ENCODE measurements around the gene C4orf46. TPM values are rescaled to one million over a fixed set of nuclear protein-coding genes. Genes with fewer than 3 reads are reported as not detected.
"Not testable (repeated sequence)": the region's sequence is repeated elsewhere in the genome, so short reads cannot be mapped to it uniquely, and the experiment has no call there.

C4orf46 gene
- total RNA-seq, 1 experiment from 2014 or later: 32.6 TPM

- Histone ChIP-seq H3K4me3 (no peak overlapping the region), H3K9me3 (replicated peaks) (no peaks in the 10 kb centered on the region), H3K4me1 (replicated peaks) (peaks cover 11% of the 10 kb centered on the region; the same call in 1 of the 2 replicates), H3K36me3 (peaks cover 28% of the 10 kb centered on the region), H3K27ac (no peak overlapping the region), H3K27me3 (replicated peaks) (no peaks in the 10 kb centered on the region)
- DNase-seq (ENCODE audit: low read depth in 1 of 2, low spot score in 2 of 2): no peak
These were observed 2.4 kb downstream of the C4orf46 start for GRCh38 chr4:158669310-158669709.

GRCh38 chr4:158667651-158668198 lies 4.0 kb downstream of the C4orf46 start:
- Histone ChIP-seq H3K36me3 (peaks cover 28% of the 10 kb centered on the region), H3K27me3 (replicated peaks) (no peaks in the 10 kb centered on the region), H3K4me3 (no peak overlapping the region), H3K4me1 (replicated peaks) (peaks cover 6% of the 10 kb centered on the region; the same call in 1 of the 2 replicates), H3K27ac (no peak overlapping the region), H3K9me3 (replicated peaks) (no peaks in the 10 kb centered on the region)
- peak in 1 of 2 experiments; percentile 5 for DNase-seq (ENCODE audit: low read depth in 1 of 2, low spot score in 2 of 2)

- DNase-seq (ENCODE audit: low read depth in 1 of 2, low spot score in 2 of 2): no peak
These were observed 4.8 kb downstream of the C4orf46 start for GRCh38 chr4:158666892-158667291.

GRCh38 chr4:158664806-158665205 lies 6.9 kb downstream of the C4orf46 start:
- H3K36me3 ChIP-seq: peaks cover 23% of the 10 kb centered on the region

More at GRCh38 chr4:158666892-158667291, 4.8 kb downstream of the C4orf46 start:
- Histone ChIP-seq H3K4me1 (replicated peaks) (peaks cover 6% of the 10 kb centered on the region; the same call in 1 of the 2 replicates), H3K4me3 (no peak overlapping the region), H3K36me3 (peaks cover 28% of the 10 kb centered on the region), H3K27me3 (replicated peaks) (no peaks in the 10 kb centered on the region), H3K27ac (no peak overlapping the region), H3K9me3 (replicated peaks) (no peaks in the 10 kb centered on the region)

GRCh38 chr4:158663707-158664625 lies 7.7 kb downstream of the C4orf46 start:
- H3K27me3 ChIP-seq (replicated peaks); H3K27ac ChIP-seq; H3K4me3 ChIP-seq; H3K9me3 ChIP-seq (replicated peaks); H3K4me1 ChIP-seq (replicated peaks); DNase-seq (ENCODE audit: low read depth in 1 of 2, low spot score in 2 of 2): not testable (repeated sequence)
- peaks cover 23% of the 10 kb centered on the region for H3K36me3 ChIP-seq

More at GRCh38 chr4:158664806-158665205, 6.9 kb downstream of the C4orf46 start:
- Histone ChIP-seq H3K9me3 (replicated peaks) (no peaks in the 10 kb centered on the region), H3K27me3 (replicated peaks) (no peaks in the 10 kb centered on the region), H3K4me3 (no peak overlapping the region), H3K27ac (no peak overlapping the region), H3K4me1 (replicated peaks) (no peaks in the 10 kb centered on the region)
- no peak for DNase-seq (ENCODE audit: low read depth in 1 of 2, low spot score in 2 of 2)

- not testable (repeated sequence) for H3K27me3 ChIP-seq (replicated peaks); H3K4me3 ChIP-seq; H3K9me3 ChIP-seq (replicated peaks); H3K4me1 ChIP-seq (replicated peaks); H3K27ac ChIP-seq; DNase-seq (ENCODE audit: low read depth in 1 of 2, low spot score in 2 of 2)
- peaks cover 19% of the 10 kb centered on the region for H3K36me3 ChIP-seq
These were observed 8.4 kb downstream of the C4orf46 start for GRCh38 chr4:158663255-158663654.

- no peak for DNase-seq (ENCODE audit: low read depth in 1 of 2, low spot score in 2 of 2)
- H3K4me3 ChIP-seq: no peak overlapping the region
- 0 out of 2 replicates have a peak, but pooled peaks cover 3% of the 10 kb centered on the region for H3K4me1 ChIP-seq (replicated peaks)
- no peak overlapping the region for H3K27ac ChIP-seq
- no peaks in the 10 kb centered on the region for H3K9me3 ChIP-seq (replicated peaks)
- H3K36me3 ChIP-seq: no peaks in the 10 kb centered on the region
- H3K27me3 ChIP-seq (replicated peaks): no peaks in the 10 kb centered on the region
These were observed 14.4 kb downstream of the C4orf46 start for GRCh38 chr4:158657291-158657690.

GRCh38 chr4:158656439-158656838 lies 15.2 kb downstream of the C4orf46 start:
- Histone ChIP-seq H3K36me3 (no peaks in the 10 kb centered on the region), H3K4me3 (no peak overlapping the region), H3K27me3 (replicated peaks) (no peaks in the 10 kb centered on the region), H3K4me1 (replicated peaks) (0 out of 2 replicates have a peak, but pooled peaks cover 3% of the 10 kb centered on the region), H3K27ac (no peak overlapping the region), H3K9me3 (replicated peaks) (no peaks in the 10 kb centered on the region)
- DNase-seq (ENCODE audit: low read depth in 1 of 2, low spot score in 2 of 2): no peak

- Histone ChIP-seq H3K9me3 (replicated peaks) (no peaks in the 10 kb centered on the region), H3K27ac (no peak overlapping the region), H3K4me1 (replicated peaks) (0 out of 2 replicates have a peak, but pooled peaks cover 3% of the 10 kb centered on the region), H3K36me3 (no peaks in the 10 kb centered on the region), H3K27me3 (replicated peaks) (no peaks in the 10 kb centered on the region), H3K4me3 (no peak overlapping the region)
- no peak for DNase-seq (ENCODE audit: low read depth in 1 of 2, low spot score in 2 of 2)
These were observed 18.8 kb downstream of the C4orf46 start for GRCh38 chr4:158652920-158653319.

- no peak for DNase-seq (ENCODE audit: low read depth in 1 of 2, low spot score in 2 of 2)
- Histone ChIP-seq H3K36me3 (no peaks in the 10 kb centered on the region), H3K4me3 (no peak overlapping the region), H3K27ac (no peak overlapping the region), H3K27me3 (replicated peaks) (no peaks in the 10 kb centered on the region), H3K9me3 (replicated peaks) (no peaks in the 10 kb centered on the region), H3K4me1 (replicated peaks) (0 out of 2 replicates have a peak, but pooled peaks cover 3% of the 10 kb centered on the region)
These were observed 22.5 kb downstream of the C4orf46 start for GRCh38 chr4:158649111-158649680.

- H3K27me3 ChIP-seq (replicated peaks): no peaks in the 10 kb centered on the region
- no peak for DNase-seq (ENCODE audit: low read depth in 1 of 2, low spot score in 2 of 2)
- H3K4me1 ChIP-seq (replicated peaks): no peaks in the 10 kb centered on the region
- no peak overlapping the region for H3K27ac ChIP-seq
- H3K4me3 ChIP-seq: no peak overlapping the region
- no peaks in the 10 kb centered on the region for H3K9me3 ChIP-seq (replicated peaks)
- no peaks in the 10 kb centered on the region for H3K36me3 ChIP-seq
These were observed 26.9 kb downstream of the C4orf46 start for GRCh38 chr4:158644760-158645159.

- H3K27ac ChIP-seq: no peak overlapping the region
- no peaks in the 10 kb centered on the region for H3K9me3 ChIP-seq (replicated peaks)
- no peak overlapping the region for H3K4me3 ChIP-seq
- no peaks in the 10 kb centered on the region for H3K4me1 ChIP-seq (replicated peaks)
- no peaks in the 10 kb centered on the region for H3K27me3 ChIP-seq (replicated peaks)
- DNase-seq (ENCODE audit: low read depth in 1 of 2, low spot score in 2 of 2): no peak
- no peaks in the 10 kb centered on the region for H3K36me3 ChIP-seq
These were observed 27.3 kb downstream of the C4orf46 start for GRCh38 chr4:158644356-158644755.

GRCh38 chr4:158636619-158637018 lies 35.1 kb downstream of the C4orf46 start:
- Histone ChIP-seq H3K27me3 (replicated peaks) (peaks cover 3% of the 10 kb centered on the region; the same call in 1 of the 2 replicates), H3K27ac (no peak overlapping the region), H3K9me3 (replicated peaks) (no peaks in the 10 kb centered on the region), H3K4me3 (no peak overlapping the region), H3K36me3 (no peaks in the 10 kb centered on the region), H3K4me1 (replicated peaks) (no peaks in the 10 kb centered on the region)
- DNase-seq (ENCODE audit: low read depth in 1 of 2, low spot score in 2 of 2): no peak

- no peak for DNase-seq (ENCODE audit: low read depth in 1 of 2, low spot score in 2 of 2)
- Histone ChIP-seq H3K36me3 (no peaks in the 10 kb centered on the region), H3K27ac (no peak overlapping the region), H3K4me1 (replicated peaks) (no peaks in the 10 kb centered on the region), H3K27me3 (replicated peaks) (peaks cover 3% of the 10 kb centered on the region; the same call in 1 of the 2 replicates), H3K9me3 (replicated peaks) (no peaks in the 10 kb centered on the region), H3K4me3 (no peak overlapping the region)
These were observed 40.8 kb downstream of the C4orf46 start for GRCh38 chr4:158630893-158631292.

Measured in SJSA1 (cell line).